HG02588 (cell line): ENCODE data around the gene TMEM234.

ENCODE experiments used
- ATAC-seq: cut with Tn5 transposase; IDR thresholded peaks from one replicate; pipeline ENCODE4 v1.9.1; 2021; ENCODE audit warnings: mild to moderate bottlenecking, moderate library complexity; ENCODE audit not compliant: unreplicated experiment

Gene TMEM234

DNA sequence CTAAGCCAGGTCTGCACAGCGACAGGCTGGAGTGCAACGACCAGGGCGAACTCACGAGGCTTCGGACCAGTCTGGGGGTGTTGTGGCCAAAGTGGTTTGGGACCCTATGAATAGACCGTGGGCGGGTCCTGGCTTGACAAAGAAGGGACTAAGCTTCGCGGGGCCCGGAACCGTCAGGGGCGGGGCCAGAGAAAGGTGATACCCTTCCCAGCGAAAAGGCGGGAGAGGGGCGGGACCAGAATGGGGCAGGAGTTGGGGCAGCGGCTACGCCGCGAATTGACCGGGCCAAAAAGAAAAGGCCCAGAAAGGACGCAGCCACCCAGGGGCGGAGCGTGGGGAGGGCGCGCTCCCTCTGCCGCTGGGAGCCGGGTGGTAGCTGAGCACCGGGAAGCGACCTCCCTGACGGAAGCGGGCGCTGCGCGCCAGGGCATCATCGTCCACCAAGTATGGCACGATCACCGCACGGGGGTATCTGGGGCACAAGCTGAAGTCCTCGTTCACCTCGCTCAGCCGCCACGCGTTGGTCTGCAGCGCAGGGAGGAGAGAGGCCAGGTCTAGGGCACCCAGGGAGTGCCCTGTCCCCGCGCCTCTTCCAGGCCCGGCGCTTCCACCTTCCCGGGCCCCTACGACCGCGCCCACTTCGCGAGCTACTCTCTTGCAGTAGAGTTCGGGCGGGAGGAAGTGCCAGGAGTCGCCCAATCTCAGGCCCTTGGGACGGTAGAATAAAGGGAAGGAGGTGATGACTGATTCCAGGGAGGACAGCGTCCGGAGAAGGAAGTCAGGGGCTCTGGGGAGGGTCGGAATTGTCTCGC, 18.2 kb upstream of the TMEM234 start:
- ATAC-seq: peak; percentile 29

DNA sequence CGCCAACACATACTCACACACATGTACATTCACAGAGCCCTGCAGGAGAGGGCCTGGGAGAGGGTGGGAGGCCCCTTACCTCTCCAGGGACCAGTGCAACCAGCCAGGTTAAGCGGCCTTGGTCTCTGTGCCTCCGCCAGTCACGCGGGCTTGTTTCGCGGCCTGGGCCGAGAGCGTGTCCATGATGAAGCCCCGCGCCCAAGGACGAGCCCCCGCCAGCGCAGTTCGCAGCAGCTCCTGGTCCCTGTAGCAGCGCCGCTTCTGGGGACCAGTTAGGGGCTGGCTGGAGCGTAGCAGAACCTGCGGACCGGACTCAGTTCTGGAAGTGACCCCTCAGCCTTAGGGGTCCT, 17.6 kb upstream of the TMEM234 start:
- ATAC-seq: no peak

DNA sequence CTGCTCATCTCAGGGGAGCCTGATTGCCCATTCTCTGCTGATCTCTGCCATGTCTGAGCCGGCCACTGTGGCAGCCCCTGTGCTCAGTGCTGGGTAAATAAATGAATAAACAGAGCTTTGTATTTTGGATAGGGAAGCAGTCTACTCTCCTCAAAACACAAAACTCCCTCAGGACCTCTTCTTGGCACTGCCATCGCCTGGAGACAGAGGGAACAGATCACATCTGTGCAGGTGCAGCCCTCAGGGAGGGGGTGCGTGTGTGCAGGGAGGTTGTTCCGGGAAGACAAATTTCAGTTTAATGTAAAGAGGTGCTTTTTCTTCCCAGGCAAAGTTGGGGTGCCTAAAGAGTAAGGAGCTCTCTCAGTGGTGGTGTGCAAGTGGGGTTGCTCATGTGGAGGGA, 17.2 kb upstream of the TMEM234 start:
- ATAC-seq: no peak

DNA sequence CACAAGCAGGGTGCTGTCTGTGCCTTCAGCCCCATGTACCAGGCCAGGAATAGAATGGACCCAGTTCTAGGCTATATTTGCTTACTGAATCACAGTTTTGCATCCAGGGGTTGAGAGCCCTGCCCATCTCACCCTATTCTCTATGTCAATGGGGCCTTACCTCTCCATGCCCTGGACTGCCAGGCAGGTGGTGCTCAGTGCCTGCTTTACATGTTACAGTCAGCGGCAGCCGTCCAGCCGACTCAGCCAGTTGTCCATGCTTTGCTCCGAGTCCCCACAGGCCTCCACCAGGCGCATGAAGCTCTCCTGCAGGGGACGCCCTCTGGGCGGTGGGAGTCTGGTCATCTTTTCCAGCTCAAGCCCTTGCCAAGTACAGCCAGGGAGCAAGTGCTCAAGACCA, 12.6 kb upstream of the TMEM234 start:
- ATAC-seq: no peak

DNA sequence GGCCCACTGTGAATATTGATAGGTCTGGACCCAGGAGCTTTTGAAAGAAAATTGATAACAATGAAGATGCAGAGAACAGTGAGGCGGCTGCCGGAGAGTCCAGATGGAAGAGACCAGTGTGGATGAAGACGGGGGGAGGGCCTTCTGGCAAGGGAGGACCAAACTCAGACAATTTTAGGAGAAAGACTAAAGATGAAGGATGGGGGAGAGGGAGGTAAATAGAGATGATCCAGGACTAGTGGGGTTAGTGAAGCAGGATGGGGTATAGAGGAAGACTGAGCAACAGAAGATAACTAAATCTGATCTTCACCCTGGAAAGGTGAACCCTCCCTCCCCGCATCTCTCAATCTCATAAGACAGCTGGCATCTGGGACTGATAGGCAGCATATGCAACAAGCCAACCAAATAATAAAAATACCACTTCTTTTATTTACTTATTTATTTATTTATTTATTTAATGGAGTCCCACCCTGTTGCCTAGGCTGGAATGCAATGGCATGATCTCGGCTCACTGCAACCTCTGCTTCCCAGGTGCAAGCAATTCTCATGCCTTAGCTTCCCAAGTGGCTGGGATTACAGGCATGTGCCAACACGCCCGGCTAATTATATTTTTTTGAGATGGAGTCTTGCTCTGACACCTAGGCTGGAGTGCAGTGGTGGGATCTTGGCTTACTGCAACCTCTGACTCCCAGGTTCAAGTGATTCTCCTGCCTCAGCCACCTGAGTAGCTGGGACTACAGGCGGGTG, 10.6 kb upstream of the TMEM234 start:
- ATAC-seq: no peak

DNA sequence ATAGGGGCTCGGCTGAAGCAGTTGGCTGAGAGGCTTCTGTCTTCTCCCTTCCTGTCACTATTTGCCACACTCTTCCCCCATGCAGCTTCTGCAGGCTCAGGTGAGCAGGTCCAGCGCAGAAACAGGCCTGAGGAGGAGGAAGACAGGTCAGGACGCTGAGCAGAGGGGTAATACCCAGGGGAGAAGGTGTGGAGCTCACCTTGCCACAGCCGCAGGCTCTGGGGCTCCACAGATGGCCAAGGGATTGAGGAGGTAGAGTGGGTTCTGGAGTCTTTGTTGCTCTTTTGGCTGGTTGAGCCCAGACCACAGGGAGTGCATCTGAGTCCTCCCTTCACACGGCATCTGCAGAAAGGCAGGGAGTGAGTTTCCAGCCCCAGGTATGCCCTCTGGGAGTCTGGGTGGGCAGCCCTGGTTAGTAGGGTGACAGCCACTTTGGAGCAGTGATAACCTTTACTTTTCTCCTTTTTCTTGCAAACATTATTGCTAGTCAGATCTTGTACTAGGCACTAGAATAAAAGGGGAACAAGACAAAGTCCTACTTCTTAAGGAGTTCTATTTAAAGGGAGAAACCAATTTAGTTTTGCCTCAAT, 9.8 kb upstream of the TMEM234 start:
- no peak for ATAC-seq

DNA sequence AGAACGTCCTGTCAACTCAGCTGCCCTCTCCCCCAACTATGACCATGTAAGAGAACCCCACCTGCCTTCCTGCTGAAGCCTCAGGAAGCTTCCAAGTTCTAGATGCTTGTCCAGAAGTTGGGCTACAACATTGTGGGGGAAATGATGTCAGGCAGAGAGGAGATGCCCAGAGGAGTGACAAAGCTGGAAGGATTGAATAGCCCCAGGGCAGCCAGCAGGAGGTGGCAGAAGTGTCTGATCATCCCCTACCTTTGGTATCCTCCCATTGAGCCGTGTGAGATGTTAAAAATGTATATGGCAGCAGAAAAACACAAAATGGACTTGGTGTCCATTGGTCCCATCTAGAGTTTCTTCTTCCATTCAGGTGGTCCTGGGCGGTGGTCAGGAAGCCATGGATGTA, 6.6 kb upstream of the TMEM234 start:
- no peak for ATAC-seq

DNA sequence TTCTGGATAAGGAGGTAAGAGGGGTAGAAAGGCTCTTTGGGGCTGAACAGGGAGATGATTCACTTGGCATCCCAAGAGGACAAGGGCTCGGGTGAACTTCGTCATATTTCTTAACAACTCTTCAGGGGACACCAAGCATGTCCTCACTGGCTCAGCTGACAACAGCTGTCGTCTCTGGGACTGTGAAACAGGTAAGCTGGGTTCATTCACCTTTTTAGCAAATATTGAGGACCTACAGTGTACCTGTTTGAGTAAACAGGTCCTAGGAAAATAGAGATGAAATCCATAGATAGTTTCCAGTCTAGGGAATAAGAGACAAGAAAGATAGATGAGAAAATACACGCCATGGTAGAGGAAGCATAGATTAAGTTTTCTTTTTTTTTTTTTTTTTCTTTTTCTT, 2.1 kb upstream of the TMEM234 start:
- ATAC-seq: no peak

DNA sequence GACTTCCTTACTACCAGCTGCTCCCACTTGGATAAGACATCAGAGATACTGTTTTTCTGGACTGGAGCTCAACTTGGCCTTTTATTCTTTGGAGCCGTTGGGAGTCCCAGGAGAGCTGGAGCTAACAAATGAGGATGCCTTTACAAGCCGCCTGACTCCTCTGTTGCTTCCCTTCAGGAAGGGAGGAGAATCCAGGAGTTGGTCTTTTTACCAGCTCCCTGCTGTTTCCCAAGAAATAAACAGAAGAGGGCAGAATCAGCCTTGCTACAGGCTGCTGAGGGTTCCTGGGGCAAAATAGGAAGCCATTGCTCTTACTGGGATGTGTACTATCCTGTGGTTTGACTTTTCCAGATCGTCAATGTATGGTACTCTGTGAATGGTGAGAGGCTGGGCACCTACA, 1.5 kb upstream of the TMEM234 start:
- ATAC-seq: no peak

DNA sequence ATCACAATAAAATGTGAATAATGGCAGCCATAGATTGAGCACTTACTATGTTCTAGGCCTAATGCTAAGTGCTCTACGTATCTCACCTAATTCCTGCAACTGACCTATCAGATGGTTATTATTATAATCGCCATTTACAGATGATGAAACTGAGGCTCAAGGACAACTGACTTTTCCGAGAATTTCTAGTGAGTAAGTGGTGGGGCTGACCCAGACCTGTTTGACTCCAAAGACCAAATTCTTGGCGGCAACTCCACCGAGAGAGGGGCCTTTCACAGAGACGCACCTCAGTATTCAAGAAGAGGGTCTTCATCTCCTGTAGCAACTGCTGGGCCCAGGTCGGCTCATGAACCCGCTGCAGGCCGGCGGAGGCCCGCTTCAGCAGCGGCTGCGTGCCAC, 573 bp downstream of the TMEM234 start:
- ATAC-seq: no peak

DNA sequence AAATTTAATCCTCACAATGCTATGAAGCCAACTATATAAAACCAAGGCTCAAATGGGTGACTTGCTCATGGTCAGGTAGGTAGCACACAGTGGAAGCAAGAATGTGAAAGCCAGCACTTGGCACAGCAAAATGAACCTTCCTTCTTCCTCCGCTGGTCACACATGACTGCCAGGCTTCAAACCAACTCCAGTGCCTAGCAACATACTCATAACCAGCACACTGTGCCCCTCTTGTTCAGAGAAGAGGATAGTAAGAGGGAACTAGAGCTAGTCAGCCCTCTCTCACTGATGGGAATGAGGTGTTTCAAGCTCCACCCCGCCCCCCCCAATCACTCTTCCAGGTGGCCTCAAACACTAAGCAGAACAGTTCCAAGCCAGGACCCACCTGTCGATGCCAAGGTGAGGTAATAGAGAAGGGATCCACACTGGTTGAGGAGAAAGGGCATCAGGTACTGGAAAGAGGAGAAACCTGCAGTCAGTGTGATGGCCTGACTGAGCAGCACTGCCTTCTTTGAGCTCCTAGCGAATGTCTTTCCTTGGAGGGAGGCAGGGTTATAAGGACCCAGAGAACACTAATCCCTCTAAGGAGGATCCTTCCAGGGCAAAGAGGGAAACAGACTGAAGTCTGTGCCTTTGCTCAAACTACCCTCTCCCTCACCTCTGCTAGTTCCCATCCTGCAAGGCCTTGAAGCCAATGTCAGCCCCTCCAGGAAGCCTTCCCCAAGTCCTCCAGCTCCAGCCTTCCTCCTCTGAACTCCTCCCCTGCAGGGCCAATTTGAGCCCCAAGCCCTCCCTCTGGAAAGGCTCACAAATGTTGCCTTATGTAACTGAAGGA, 1.2 kb downstream of the TMEM234 start:
- ATAC-seq: no peak

DNA sequence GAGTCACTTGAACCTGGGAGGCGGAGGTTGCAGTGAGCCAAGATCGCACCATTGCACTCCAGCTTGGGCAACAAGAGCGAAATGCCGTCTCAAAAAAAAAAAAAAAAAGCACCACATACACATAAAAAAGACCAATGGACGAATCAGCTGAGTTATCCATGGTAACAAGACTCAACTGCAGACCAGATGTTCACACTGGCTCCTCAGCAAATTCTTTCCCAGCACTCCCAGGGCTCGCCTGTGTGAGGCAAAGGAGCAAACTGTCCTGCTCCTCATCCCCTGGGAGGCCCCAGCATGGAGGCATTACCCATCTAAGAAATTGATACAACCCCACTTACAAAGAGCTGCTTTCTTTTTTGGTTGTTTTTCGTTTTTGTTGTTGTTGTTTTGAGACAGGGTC, 3.1 kb downstream of the TMEM234 start:
- ATAC-seq: no peak

DNA sequence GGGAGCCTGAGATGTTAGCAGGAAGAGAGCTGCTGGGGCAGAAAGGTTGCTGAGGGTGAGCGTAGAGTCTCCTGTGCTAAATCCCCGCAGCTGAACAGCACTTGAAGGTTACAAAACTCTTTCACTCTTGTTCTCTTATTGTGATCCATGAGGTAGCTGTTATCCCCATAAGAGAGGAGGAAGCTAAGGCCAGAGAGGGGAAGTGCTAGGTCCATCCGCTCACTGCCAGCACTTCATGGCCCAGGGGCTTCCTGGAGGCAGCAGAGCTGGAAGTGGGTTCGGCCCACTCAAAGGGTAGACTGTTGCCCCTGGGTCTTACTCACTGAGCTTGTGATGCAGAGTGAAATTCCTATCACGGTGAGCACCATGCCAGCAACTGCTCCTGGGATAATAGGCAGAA, 5.6 kb downstream of the TMEM234 start:
- no peak for ATAC-seq

DNA sequence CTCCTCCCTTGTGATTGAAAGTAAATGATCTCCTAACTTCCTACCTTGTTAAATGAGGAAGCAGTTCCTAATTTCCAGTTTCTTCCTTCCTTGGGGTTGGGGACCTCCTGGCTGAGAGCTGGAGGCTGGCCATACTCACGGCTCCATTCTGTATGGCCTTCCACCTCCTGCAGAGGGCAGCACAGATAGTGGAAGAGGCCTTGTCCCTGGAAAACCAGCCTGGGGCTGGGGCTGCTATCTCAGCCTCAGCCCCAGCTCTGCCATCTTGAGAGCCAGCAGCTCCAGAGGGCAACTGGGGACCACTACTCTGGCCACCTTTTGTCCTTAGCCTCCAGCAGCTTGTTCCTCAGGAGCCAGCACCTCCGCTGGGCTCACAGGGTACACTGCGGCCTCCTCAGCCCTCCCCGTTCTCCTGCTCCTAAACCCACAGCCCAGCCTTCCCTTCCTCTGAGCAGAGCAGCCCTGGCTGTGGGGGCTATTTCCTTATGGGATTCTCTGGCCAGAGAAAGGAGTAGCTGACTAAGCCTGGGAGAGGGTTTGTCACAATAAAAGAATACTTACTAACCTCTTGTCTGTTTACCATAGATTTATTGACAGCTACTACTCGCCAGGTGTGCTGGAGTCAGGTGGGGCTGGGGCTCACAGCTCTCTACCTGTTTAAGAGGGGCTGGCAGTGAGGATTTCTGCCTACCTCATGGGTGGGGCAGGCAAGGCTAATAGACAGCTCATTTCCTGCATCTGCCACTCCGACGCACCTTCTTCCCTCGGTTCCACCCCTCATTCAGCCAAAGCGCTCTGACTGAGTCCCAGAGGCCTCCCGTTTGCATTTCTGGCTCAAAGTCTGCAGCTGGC, 6.3 kb downstream of the TMEM234 start:
- no peak for ATAC-seq

DNA sequence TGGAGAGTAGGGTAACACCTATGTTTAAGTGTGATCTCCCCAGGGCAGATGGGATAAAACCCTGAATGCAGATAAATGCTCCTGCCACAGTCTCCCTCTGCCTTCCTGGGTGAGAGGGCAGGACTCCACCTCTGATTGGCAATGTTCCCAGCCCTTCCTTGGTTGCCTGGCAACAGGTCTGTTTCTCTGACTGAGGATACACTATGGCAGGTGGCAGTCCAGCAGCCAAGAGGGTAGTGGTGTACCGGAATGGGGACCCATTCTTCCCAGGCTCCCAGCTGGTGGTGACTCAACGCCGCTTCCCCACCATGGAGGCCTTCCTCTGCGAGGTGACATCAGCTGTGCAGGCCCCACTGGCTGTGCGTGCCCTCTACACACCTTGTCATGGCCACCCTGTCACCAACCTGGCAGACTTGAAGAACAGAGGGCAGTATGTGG, 13.2 kb downstream of the TMEM234 start, which contains the start of gene DCDC2B:
DCDC2B (plus strand) TSS at position 199 of the 438 bp plus-strand sequence; CDS start at position 204, 5 bp downstream.
- no peak for ATAC-seq

DNA sequence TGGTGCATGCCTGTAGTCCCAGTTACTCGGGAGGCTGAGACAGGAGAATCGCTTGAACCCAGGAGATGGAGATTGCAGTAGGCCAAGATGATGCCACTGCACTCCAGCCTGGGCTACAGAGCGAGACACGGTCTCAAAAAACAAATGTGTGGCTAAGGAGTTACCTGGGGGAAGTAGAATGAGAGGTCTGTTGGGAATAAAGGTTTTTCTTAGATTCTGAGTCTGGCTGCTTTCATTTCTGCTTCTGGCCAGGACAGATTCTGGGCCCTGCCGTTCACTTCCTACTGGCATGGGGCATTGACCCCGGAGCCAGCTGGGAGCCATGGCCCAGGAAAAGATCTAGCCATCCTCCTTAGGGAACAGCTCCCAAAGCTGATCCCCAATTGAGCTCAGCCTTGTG, 13.7 kb downstream of the TMEM234 start:
- ATAC-seq: no peak

DNA sequence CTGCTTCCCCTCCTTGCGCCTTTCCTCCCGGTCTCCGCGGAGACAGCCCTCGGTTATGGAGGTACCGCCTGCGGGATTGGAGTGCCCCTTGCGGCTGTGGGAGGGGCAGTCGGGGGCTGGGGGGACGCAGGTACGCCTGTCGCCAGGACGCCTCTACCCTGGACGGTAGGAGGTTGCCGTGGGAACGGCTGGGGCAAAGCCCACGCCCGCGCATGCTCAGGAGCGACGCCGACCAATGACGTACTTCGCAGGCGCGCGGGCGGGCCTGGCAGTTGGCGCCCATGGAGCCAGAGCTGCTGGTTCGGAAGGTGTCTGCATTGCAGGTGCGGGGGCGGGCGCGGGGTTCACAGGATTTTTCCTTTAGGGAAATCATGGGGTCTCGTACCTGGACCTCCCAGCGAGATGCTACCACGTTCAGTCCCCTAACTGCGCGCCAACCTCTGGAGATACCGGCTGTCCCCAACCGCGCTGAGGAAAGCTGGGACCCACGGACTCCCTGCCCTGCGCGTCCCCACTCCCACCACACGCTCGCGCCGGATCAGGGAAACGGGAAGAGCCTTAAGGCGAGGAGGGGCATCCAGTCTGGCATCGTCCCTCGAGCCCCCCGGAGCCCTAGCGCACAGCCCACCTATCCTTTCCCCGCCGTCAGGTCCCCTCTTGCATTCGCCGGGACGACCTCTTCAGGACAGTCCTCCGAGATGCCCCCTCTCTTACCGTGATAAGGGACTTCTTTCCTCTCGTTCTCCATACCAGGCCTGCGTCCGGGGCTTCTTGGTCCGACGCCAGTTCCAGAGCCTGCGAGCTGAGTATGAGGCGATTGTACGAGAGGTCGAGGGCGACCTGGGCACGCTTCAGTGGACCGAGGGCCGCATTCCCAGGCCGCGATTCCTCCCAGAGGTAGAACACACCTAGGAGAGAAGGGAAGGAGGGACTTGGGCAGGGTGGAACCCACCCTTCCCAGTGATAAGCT, 16.5 kb downstream of the TMEM234 start, which contains the start of gene IQCC:
IQCC (plus strand) TSS at position 271 of the 970 bp plus-strand sequence; CDS start at position 282, 11 bp downstream.
- peak; percentile 52 for ATAC-seq

DNA sequence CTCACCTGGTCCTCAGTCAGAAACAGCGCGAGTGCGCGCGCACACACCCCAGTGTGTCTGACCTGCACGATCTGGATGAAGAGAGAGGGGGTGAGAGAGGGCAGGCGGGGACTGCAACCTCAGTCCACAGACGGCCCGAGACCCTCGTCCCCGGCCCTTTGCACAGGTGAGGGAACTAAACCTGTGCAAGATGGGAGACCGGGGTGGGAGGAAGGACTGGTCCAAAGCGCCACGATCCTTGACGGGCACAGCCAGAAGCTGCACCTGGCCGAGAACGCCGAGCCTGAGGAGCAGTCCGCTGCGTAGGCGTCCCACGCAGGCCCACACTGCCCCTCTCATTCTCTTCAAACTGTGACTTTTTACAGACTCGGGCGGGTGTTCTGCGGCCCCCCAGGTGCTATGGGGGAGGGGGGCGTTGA, 17.2 kb downstream of the TMEM234 start:
- no peak for ATAC-seq
